HCT116 (cell line): ENCODE measurements around the gene FGB. TPM values are rescaled to one million over a fixed set of nuclear protein-coding genes. Genes with fewer than 3 reads are reported as not detected.

ENCODE experiments used
- ATAC-seq: fragments of 200-7000 bp; cut with Tn5 transposase; 2 replicates; pipeline ENCODE4 v1.9.1; 2020; ENCODE audit warnings: mild to moderate bottlenecking, moderate library complexity
- BruUV-seq: library from RNA; stranded (reverse); fragments of 400-500 nt; replicated peaks from 2 replicates; lab custom pipeline; 2021; lab: Mats Ljungman, UMichigan
- CTCF ChIA-PET: fragments of 300-600 bp; sonication (Branson Sonifier 250); formaldehyde crosslinking; loops from one replicate; lab custom pipeline; 2021; ENCODE audit warnings: antibody characterized with exemption; lab: Charles Lee
- POLR2A ChIA-PET: fragments of 300-600, 350-600 bp; sonication (Branson Sonifier 250); formaldehyde crosslinking; loops from one replicate; lab custom pipeline; 2021; ENCODE audit warnings: antibody characterized with exemption; lab: Charles Lee
- RAD21 ChIA-PET, 2 experiments: fragments of 300-600 bp; sonication (Branson Sonifier 250); formaldehyde crosslinking; loops; one replicate each; lab custom pipeline; 2023; ENCODE audit warnings: low total read pairs in 2 of 2; ENCODE audit not compliant: uncharacterized antibody in 2 of 2, unreplicated experiment in 2 of 2, low non-redundant PET in 1 of 2; lab: Charles Lee
- DNase-seq: peaks from one replicate; pipeline ENCODE4 v3.0.0-alpha.2; 2010; ENCODE audit warnings: low read depth, low spot score
- H2AFZ ChIP-seq: fragments of 200-600 bp; shearing (Covaris generic), sonication (generic); 2 replicates; pipeline ENCODE4 v1.6.1; 2017; ENCODE audit warnings: low read depth, mixed run types, mixed read lengths, antibody characterized with exemption, low read length; ENCODE audit not compliant: poor library complexity, severe bottlenecking
- H3K27ac ChIP-seq: 2 replicates; pipeline ENCODE4 v1.5.1; 2012; ENCODE audit warnings: low read depth, low read length
- H3K27me3 ChIP-seq: fragments of 200-600 bp; sonication (generic); 2 replicates; pipeline ENCODE4 v1.6.1; 2016; ENCODE audit warnings: mixed run types, low read length, mixed read lengths; ENCODE audit not compliant: insufficient read depth
- H3K36me3 ChIP-seq, 2 experiments: fragments of 200-500 bp in 1 of 2; fragments of 200-600 bp in 1 of 2; sonication (Bioruptor generic) in 1 of 2; sonication (generic) in 1 of 2; 2 replicates each; pipeline versions ENCODE4 v1.5.1 to v1.6.1; 2014 to 2016; ENCODE audit warnings: low read length in 2 of 2, inconsistent platforms in 1 of 2, mixed read lengths in 1 of 2, mixed run types in 1 of 2; ENCODE audit not compliant: insufficient read depth in 2 of 2, control insufficient read depth in 1 of 2
- H3K4me1 ChIP-seq, 2 experiments: fragments of 200-600 bp in 1 of 2; sonication (generic) in 1 of 2; 2 replicates each; pipeline versions ENCODE4 v1.5.1 to v1.6.1; 2012 to 2017; ENCODE audit warnings: low read length in 2 of 2, inconsistent platforms in 1 of 2, mild to moderate bottlenecking in 1 of 2, mixed read lengths in 1 of 2, mixed run types in 1 of 2, moderate library complexity in 1 of 2; ENCODE audit not compliant: insufficient read depth in 2 of 2, control insufficient read depth in 1 of 2
- H3K4me2 ChIP-seq: fragments of 200-600 bp; sonication (generic); 2 replicates; pipeline ENCODE4 v1.6.1; 2017; ENCODE audit warnings: mixed run types, low read length, mixed read lengths
- H3K4me3 ChIP-seq, 2 experiments: fragments of 200-600 bp in 1 of 2; sonication (generic) in 1 of 2; replicated peaks in 1 of 2; 2 replicates each; pipeline ENCODE4 v1.5.1; 2011 to 2016; ENCODE audit warnings: low read length in 2 of 2, control low read depth in 1 of 2, low read depth in 1 of 2, mild to moderate bottlenecking in 1 of 2, mixed read lengths in 1 of 2, mixed run types in 1 of 2
- H3K79me2 ChIP-seq: fragments of 200-600 bp; sonication (generic); 2 replicates; pipeline ENCODE4 v1.6.1; 2017; ENCODE audit warnings: mild to moderate bottlenecking, mixed run types, low read length, moderate library complexity, mixed read lengths; ENCODE audit not compliant: insufficient read depth
- H3K9ac ChIP-seq: fragments of 200-600 bp; sonication (generic); 2 replicates; pipeline ENCODE4 v1.6.1; 2016; ENCODE audit warnings: low read length, mixed read lengths
- H3K9me2 ChIP-seq: fragments of 200-600 bp; sonication (generic), shearing (Covaris generic); 2 replicates; pipeline ENCODE4 v1.6.1; 2017; ENCODE audit warnings: mixed run types, mild to moderate bottlenecking, moderate library complexity; ENCODE audit not compliant: insufficient read depth
- H3K9me3 ChIP-seq, 2 experiments: fragments of 200-500 bp in 1 of 2; fragments of 200-600 bp in 1 of 2; sonication (Bioruptor generic) in 1 of 2; sonication (generic) in 1 of 2; 2 replicates each; pipeline ENCODE4 v1.6.1; 2014 to 2017; ENCODE audit warnings: low read length in 2 of 2, mixed read lengths in 2 of 2, inconsistent platforms in 1 of 2, low read depth in 1 of 2, mild to moderate bottlenecking in 1 of 2, mixed run types in 1 of 2, moderate library complexity in 1 of 2; ENCODE audit not compliant: control insufficient read depth in 1 of 2, insufficient read depth in 1 of 2
- H4K20me1 ChIP-seq: fragments of 200-600 bp; sonication (generic), shearing (Covaris generic); 2 replicates; pipeline ENCODE4 v1.6.1; 2017; ENCODE audit warnings: mixed run types, mild to moderate bottlenecking, moderate library complexity; ENCODE audit not compliant: insufficient read depth
- CBX3 ChIP-seq: IDR thresholded peaks from 2 replicates; pipeline ENCODE4 v1.6.1; 2012; ENCODE audit warnings: low read depth
- ELF1 ChIP-seq: IDR thresholded peaks from 2 replicates; pipeline ENCODE4 v1.6.1; 2012; ENCODE audit warnings: low read depth, borderline replicate concordance
- EZH2 ChIP-seq: fragments of 200-600 bp; sonication (generic); IDR thresholded peaks from 2 replicates; pipeline ENCODE4 v1.6.1; 2017; ENCODE audit warnings: antibody characterized with exemption, mixed run types
- EZH2phosphoT487 ChIP-seq: fragments of 200-600 bp; IDR thresholded peaks from 2 replicates; pipeline ENCODE4 v1.6.1; 2018; ENCODE audit warnings: antibody characterized with exemption, borderline replicate concordance
- JUND ChIP-seq: IDR thresholded peaks from 2 replicates; pipeline ENCODE4 v1.6.1; 2012
- POLR2AphosphoS5 ChIP-seq: IDR thresholded peaks from 2 replicates; pipeline ENCODE4 v1.6.1; 2011; ENCODE audit warnings: mild to moderate bottlenecking, low read depth, low read length, moderate library complexity
- RAD21 ChIP-seq: IDR thresholded peaks from 2 replicates; pipeline ENCODE4 v1.6.1; 2012; ENCODE audit warnings: low read depth, mild to moderate bottlenecking
- SIN3A ChIP-seq: IDR thresholded peaks from 2 replicates; pipeline ENCODE4 v1.6.1; 2012; ENCODE audit warnings: low read depth
- SP1 ChIP-seq: IDR thresholded peaks from 2 replicates; pipeline ENCODE4 v1.6.1; 2012; ENCODE audit warnings: low read depth
- SRF ChIP-seq: IDR thresholded peaks from 2 replicates; pipeline ENCODE4 v1.6.1; 2012; ENCODE audit warnings: low read depth
- TCF7L2 ChIP-seq: IDR thresholded peaks from 2 replicates; pipeline ENCODE4 v1.7.0; 2011; ENCODE audit warnings: borderline replicate concordance, inconsistent platforms; ENCODE audit not compliant: insufficient read depth, insufficient read length; ENCODE audit errors: extremely low read depth
- YY1 ChIP-seq: IDR thresholded peaks from 2 replicates; pipeline ENCODE4 v1.6.1; 2011; ENCODE audit warnings: low read length, low read depth, moderate library complexity, mild to moderate bottlenecking; ENCODE audit not compliant: insufficient replicate concordance; ENCODE audit errors: extremely low read depth
- intact Hi-C: fragments of 100-400 bp; cut with micrococcal nuclease; formaldehyde crosslinking; loops from 2 replicates; pipeline ENCODE4 v1.10.0; 2022
- total RNA-seq: library from RNA; stranded (reverse); gene quantifications from one replicate; pipeline ENCODE4 v1.2.1, GENCODE V29; 2021; ENCODE audit not compliant: unreplicated experiment
- TF ChIP-seq, protein P1 (sequence below), 3 experiments: fragments of 200-600 bp in 1 of 3; sonication (generic) in 1 of 3; IDR thresholded peaks in 2 of 3; conservative IDR thresholded peaks in 1 of 3; 2 replicates each; pipeline ENCODE4 v1.5.1; 2012 to 2017; ENCODE audit warnings: low read depth in 2 of 3, low read length in 2 of 3, antibody characterized with exemption in 1 of 3, borderline replicate concordance in 1 of 3, control low read depth in 1 of 3, mild to moderate bottlenecking in 1 of 3, mixed read lengths in 1 of 3, mixed run types in 1 of 3, moderate library complexity in 1 of 3; ENCODE audit not compliant: insufficient read depth in 1 of 3
- TF ChIP-seq, protein P2 (sequence below): IDR thresholded peaks from 2 replicates; pipeline ENCODE4 v1.6.1; 2012
- TF ChIP-seq, protein P3 (sequence below): IDR thresholded peaks from 2 replicates; pipeline ENCODE4 v1.6.1; 2012

Gene FGB
- total RNA-seq, 1 experiment from 2014 or later, result 2.0 TPM

DNA sequence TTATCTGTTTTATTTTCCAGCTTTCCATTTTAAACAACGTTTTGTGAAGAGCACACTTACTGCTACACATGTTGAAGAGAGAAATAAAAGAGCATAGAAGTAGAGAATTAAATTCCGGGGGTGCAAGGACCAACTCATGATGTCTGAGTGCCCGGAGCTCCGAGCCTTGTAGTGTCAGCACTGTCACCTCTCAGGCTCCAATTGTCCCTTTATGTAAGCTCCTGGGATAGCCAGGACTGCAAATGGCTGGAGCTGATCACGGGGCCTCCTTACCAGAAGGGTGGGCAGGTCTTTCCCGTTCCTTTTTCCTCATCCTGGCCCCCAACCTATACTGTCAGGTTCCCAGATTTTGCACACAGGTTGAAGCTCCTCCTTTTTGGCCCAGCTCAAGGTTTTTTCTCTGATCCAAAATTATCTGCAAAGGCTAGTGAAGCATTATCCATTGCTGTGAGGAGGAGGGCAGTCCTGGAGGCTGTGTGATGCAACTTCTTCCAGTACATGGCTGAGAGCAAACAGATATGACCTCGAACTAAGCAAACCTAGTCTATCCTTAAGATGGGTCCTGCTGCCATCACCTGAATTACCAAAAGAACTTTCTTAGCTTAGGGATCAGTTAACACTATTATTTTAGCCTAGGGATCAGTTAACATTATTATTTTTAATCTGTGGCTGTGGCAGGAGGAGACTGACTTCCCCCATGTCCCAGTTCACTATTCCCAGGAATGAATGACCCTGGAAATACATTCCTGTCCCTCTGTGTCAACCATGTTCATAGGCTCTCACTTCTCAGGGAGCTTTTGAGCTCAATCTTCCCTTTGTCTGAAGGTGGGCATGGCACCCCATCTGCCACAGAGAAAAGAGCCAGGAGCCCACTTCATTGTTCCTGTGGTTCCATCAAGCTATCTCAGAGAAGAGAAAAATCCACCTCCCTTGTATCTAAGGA, 49.9 kb downstream of the FGB start, which contains the start of gene FGG (continued):
- TF ChIP-seq, protein P1, sequence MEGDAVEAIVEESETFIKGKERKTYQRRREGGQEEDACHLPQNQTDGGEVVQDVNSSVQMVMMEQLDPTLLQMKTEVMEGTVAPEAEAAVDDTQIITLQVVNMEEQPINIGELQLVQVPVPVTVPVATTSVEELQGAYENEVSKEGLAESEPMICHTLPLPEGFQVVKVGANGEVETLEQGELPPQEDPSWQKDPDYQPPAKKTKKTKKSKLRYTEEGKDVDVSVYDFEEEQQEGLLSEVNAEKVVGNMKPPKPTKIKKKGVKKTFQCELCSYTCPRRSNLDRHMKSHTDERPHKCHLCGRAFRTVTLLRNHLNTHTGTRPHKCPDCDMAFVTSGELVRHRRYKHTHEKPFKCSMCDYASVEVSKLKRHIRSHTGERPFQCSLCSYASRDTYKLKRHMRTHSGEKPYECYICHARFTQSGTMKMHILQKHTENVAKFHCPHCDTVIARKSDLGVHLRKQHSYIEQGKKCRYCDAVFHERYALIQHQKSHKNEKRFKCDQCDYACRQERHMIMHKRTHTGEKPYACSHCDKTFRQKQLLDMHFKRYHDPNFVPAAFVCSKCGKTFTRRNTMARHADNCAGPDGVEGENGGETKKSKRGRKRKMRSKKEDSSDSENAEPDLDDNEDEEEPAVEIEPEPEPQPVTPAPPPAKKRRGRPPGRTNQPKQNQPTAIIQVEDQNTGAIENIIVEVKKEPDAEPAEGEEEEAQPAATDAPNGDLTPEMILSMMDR (IDR thresholded peaks at IDR 0.05 in 2 of 3, conservative IDR thresholded peaks at IDR 0.05 in 1 of 3; ENCODE audit: borderline replicate concordance in 1 of 3, insufficient read depth in 1 of 3, low read depth in 2 of 3, low read length in 2 of 3), result no peak
- TF ChIP-seq, protein P2, sequence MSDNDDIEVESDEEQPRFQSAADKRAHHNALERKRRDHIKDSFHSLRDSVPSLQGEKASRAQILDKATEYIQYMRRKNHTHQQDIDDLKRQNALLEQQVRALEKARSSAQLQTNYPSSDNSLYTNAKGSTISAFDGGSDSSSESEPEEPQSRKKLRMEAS, result no peak
- TF ChIP-seq ELF1, result no peak
- TF ChIP-seq, protein P3, sequence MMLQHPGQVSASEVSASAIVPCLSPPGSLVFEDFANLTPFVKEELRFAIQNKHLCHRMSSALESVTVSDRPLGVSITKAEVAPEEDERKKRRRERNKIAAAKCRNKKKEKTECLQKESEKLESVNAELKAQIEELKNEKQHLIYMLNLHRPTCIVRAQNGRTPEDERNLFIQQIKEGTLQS, result no peak

DNA sequence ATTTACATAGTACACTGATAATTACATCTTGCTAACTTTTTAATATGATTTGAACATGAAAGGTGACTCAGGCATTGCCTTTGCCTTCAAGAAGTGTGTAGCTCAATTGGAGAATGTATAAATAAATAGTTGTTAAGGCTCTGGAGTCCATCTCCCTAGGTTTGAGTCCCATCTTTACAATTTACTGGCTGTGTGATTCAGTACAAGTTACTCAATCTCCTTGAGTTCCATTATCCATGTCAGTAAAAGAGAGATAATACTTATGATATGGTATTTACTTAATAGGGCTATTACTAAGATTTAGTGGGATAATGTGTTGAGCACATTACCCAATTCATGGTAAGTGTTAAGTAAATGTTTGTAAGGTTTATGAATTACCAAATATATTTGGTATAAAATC, 51.5 kb downstream of the FGB start:
- no peak overlapping the region for H3K9ac ChIP-seq
- CTCF ChIA-PET, result interaction anchor here (0.7 to 1.8 kb wide), 4 partner anchors 12 to 62 kb away, joined by 3 to 5 read pairs (median 4); no protein-coding TSS in a partner anchor
- TF ChIP-seq SRF, result no peak
- no peak for TF ChIP-seq RAD21
- no peak for TF ChIP-seq SP1
- no peak for TF ChIP-seq TCF7L2
- TF ChIP-seq CBX3, result no peak
- no peak for TF ChIP-seq YY1
- TF ChIP-seq EZH2phosphoT487, result no peak
- TF ChIP-seq SIN3A, result no peak
- no peak for TF ChIP-seq EZH2
- TF ChIP-seq, protein P2, result no peak
- TF ChIP-seq, protein P1 (IDR thresholded peaks at IDR 0.05 in 2 of 3, conservative IDR thresholded peaks at IDR 0.05 in 1 of 3; ENCODE audit: borderline replicate concordance in 1 of 3, insufficient read depth in 1 of 3, low read depth in 2 of 3, low read length in 2 of 3), result no peak
- no peak for TF ChIP-seq POLR2AphosphoS5
- no peak for TF ChIP-seq JUND

More for the DNA sequence above, 51.5 kb downstream of the FGB start:
- Histone ChIP-seq H3K36me3 (no peaks in the 10 kb centered on the region), H3K4me1 (no peaks in the 10 kb centered on the region), H3K9me2 (no peaks in the 10 kb centered on the region), H3K27me3 (no peaks in the 10 kb centered on the region), H4K20me1 (no peaks in the 10 kb centered on the region), H3K27ac (no peak overlapping the region), H2AFZ (no peak overlapping the region), H3K4me2 (no peak overlapping the region), H3K9me3 (no peaks in the 10 kb centered on the region), H3K4me3 (no peak overlapping the region), H3K79me2 (no peaks in the 10 kb centered on the region)
- ATAC-seq (no peak), DNase-seq (no peak)
- no TSS peak for BruUV-seq
- ChIA-PET RAD21 (no interaction called here), POLR2A (no interaction called here)
- intact Hi-C loops, result loop anchor here (10.0 kb wide), 1 partner anchor 840 kb away; no protein-coding TSS in a partner anchor
